SJSA1 (cell line): ENCODE results near the gene WWOX. TPM values are rescaled to one million over a fixed set of nuclear protein-coding genes. Genes with fewer than 3 reads are reported as not detected.

Experiments
- DNase-seq, 2 experiments: peaks; one replicate each; pipeline ENCODE4 v3.0.0-alpha.2; 2015 to 2020; ENCODE audit warnings: low spot score in 2 of 2, low read depth in 1 of 2
- H3K27ac ChIP-seq: fragments of 250-450 bp; sonication (Bioruptor Pico); 2 replicates; pipeline ENCODE4 v1.5.1; 2020; ENCODE audit warnings: mild to moderate bottlenecking, moderate library complexity
- H3K27me3 ChIP-seq: fragments of 250-450 bp; sonication (Bioruptor Pico); replicated peaks from 2 replicates; pipeline ENCODE4 v1.5.1; 2020; ENCODE audit warnings: mild to moderate bottlenecking, moderate library complexity
- H3K36me3 ChIP-seq: fragments of 250-450 bp; sonication (Bioruptor Pico); 2 replicates; pipeline ENCODE4 v1.5.1; 2020; ENCODE audit warnings: mild to moderate bottlenecking
- H3K4me1 ChIP-seq: fragments of 250-450 bp; sonication (Bioruptor Pico); replicated peaks from 2 replicates; pipeline ENCODE4 v1.6.1; 2021; ENCODE audit warnings: mild to moderate bottlenecking
- H3K4me3 ChIP-seq: fragments of 250-450 bp; sonication (Bioruptor Pico); 2 replicates; pipeline ENCODE4 v1.5.1; 2020; ENCODE audit warnings: mild to moderate bottlenecking
- H3K9me3 ChIP-seq: fragments of 250-450 bp; sonication (Bioruptor Pico); replicated peaks from 2 replicates; pipeline ENCODE4 v1.5.1; 2020; ENCODE audit warnings: mild to moderate bottlenecking
- total RNA-seq: library from RNA; depleted of rRNA; stranded (reverse); fragments of >200 nt; shearing (Covaris generic); gene quantifications from 2 replicates; pipeline ENCODE4 v1.2.3, GENCODE V29; 2014

WWOX gene
- total RNA-seq, 1 experiment from 2014 or later = 13.4 TPM

GRCh38 chr16:78915811-78916345 is 816.4 kb downstream of the WWOX start:
- no peak for DNase-seq

GRCh38 chr16:78916928-78917545 is 817.6 kb downstream of the WWOX start:
- Histone ChIP-seq H3K27ac (no peak overlapping the region), H3K27me3 (no peaks in the 10 kb centered on the region), H3K4me3 (no peak overlapping the region)

More at GRCh38 chr16:78915811-78916345, 816.4 kb downstream of the WWOX start:
- no peak overlapping the region for H3K4me3 ChIP-seq
- no peaks in the 10 kb centered on the region for H3K36me3 ChIP-seq
- no peak overlapping the region for H3K27ac ChIP-seq
- 0 out of 2 replicates have a peak, but pooled peaks cover 3% of the 10 kb centered on the region for H3K9me3 ChIP-seq
- no peaks in the 10 kb centered on the region for H3K27me3 ChIP-seq
- H3K4me1 ChIP-seq = no peaks in the 10 kb centered on the region

GRCh38 chr16:78918805-78919305 is 819.4 kb downstream of the WWOX start:
- no peak overlapping the region for H3K27ac ChIP-seq
- no peaks in the 10 kb centered on the region for H3K27me3 ChIP-seq
- DNase-seq = no peak
- no peaks in the 10 kb centered on the region for H3K4me1 ChIP-seq
- H3K36me3 ChIP-seq = no peaks in the 10 kb centered on the region
- no peak overlapping the region for H3K4me3 ChIP-seq
- H3K9me3 ChIP-seq = 0 out of 2 replicates have a peak, but pooled peaks cover 8% of the 10 kb centered on the region

More at GRCh38 chr16:78916928-78917545, 817.6 kb downstream of the WWOX start:
- DNase-seq = no peak
- Histone ChIP-seq H3K4me1 (no peaks in the 10 kb centered on the region), H3K36me3 (no peaks in the 10 kb centered on the region), H3K9me3 (0 out of 2 replicates have a peak, but pooled peaks cover 8% of the 10 kb centered on the region)

GRCh38 chr16:78919852-78920251 is 820.4 kb downstream of the WWOX start:
- Histone ChIP-seq H3K27me3 (no peaks in the 10 kb centered on the region), H3K27ac (no peak overlapping the region), H3K9me3 (0 out of 2 replicates have a peak, but pooled peaks cover 4% of the 10 kb centered on the region), H3K36me3 (no peaks in the 10 kb centered on the region), H3K4me1 (no peaks in the 10 kb centered on the region), H3K4me3 (no peak overlapping the region)
- no peak for DNase-seq

- Histone ChIP-seq H3K36me3 (no peaks in the 10 kb centered on the region), H3K27me3 (no peaks in the 10 kb centered on the region), H3K9me3 (0 out of 2 replicates have a peak, but pooled peaks cover 4% of the 10 kb centered on the region), H3K4me1 (no peaks in the 10 kb centered on the region), H3K4me3 (no peak overlapping the region), H3K27ac (no peak overlapping the region)
- DNase-seq = no peak
These were observed 821.2 kb downstream of the WWOX start for GRCh38 chr16:78920621-78921020.

- Histone ChIP-seq H3K36me3 (no peaks in the 10 kb centered on the region), H3K9me3 (peaks cover 7% of the 10 kb centered on the region; the same call in 1 of the 2 replicates), H3K4me1 (no peaks in the 10 kb centered on the region), H3K27ac (no peak overlapping the region), H3K4me3 (no peak overlapping the region), H3K27me3 (no peaks in the 10 kb centered on the region)
- DNase-seq = peak in 1 of 2 experiments; percentile 2
These were observed 825.8 kb downstream of the WWOX start for GRCh38 chr16:78925083-78925767.

- no peaks in the 10 kb centered on the region for H3K4me1 ChIP-seq
- H3K9me3 ChIP-seq = peaks cover 8% of the 10 kb centered on the region
These were observed 827.3 kb downstream of the WWOX start for GRCh38 chr16:78926723-78927210.

GRCh38 chr16:78927766-78928165 is 828.3 kb downstream of the WWOX start:
- Histone ChIP-seq H3K4me3 (no peak overlapping the region), H3K27me3 (no peaks in the 10 kb centered on the region), H3K36me3 (no peaks in the 10 kb centered on the region), H3K27ac (no peak overlapping the region), H3K9me3 (peaks cover 11% of the 10 kb centered on the region), H3K4me1 (no peaks in the 10 kb centered on the region)
- peak in 1 of 2 experiments; percentile 28 for DNase-seq

More at GRCh38 chr16:78926723-78927210, 827.3 kb downstream of the WWOX start:
- Histone ChIP-seq H3K36me3 (no peaks in the 10 kb centered on the region), H3K27me3 (no peaks in the 10 kb centered on the region), H3K27ac (no peak overlapping the region), H3K4me3 (no peak overlapping the region)
- DNase-seq = no peak

- H3K27ac ChIP-seq = no peak overlapping the region
- peaks cover 11% of the 10 kb centered on the region for H3K9me3 ChIP-seq
- H3K27me3 ChIP-seq = no peaks in the 10 kb centered on the region
- no peaks in the 10 kb centered on the region for H3K36me3 ChIP-seq
- H3K4me3 ChIP-seq = no peak overlapping the region
- DNase-seq = no peak
- H3K4me1 ChIP-seq = no peaks in the 10 kb centered on the region
These were observed 830.4 kb downstream of the WWOX start for GRCh38 chr16:78929841-78930240.

GRCh38 chr16:78930561-78930960 is 831.1 kb downstream of the WWOX start:
- no peak overlapping the region for H3K4me3 ChIP-seq
- H3K27me3 ChIP-seq = no peaks in the 10 kb centered on the region
- H3K27ac ChIP-seq = no peak overlapping the region
- no peaks in the 10 kb centered on the region for H3K4me1 ChIP-seq
- no peaks in the 10 kb centered on the region for H3K36me3 ChIP-seq
- DNase-seq = no peak
- peaks cover 11% of the 10 kb centered on the region for H3K9me3 ChIP-seq

GRCh38 chr16:78931267-78931666 is 831.8 kb downstream of the WWOX start:
- Histone ChIP-seq H3K27ac (no peak overlapping the region), H3K9me3 (peaks cover 11% of the 10 kb centered on the region), H3K36me3 (no peaks in the 10 kb centered on the region), H3K27me3 (no peaks in the 10 kb centered on the region), H3K4me1 (no peaks in the 10 kb centered on the region), H3K4me3 (no peak overlapping the region)
- DNase-seq = no peak

GRCh38 chr16:78931678-78932077 is 832.2 kb downstream of the WWOX start:
- Histone ChIP-seq H3K27ac (no peak overlapping the region), H3K4me1 (no peaks in the 10 kb centered on the region), H3K9me3 (peaks cover 9% of the 10 kb centered on the region), H3K27me3 (no peaks in the 10 kb centered on the region), H3K4me3 (no peak overlapping the region), H3K36me3 (no peaks in the 10 kb centered on the region)
- DNase-seq = no peak

- Histone ChIP-seq H3K27me3 (no peaks in the 10 kb centered on the region), H3K27ac (no peak overlapping the region), H3K4me3 (no peak overlapping the region), H3K9me3 (peaks cover 8% of the 10 kb centered on the region; the same call in 1 of the 2 replicates), H3K4me1 (no peaks in the 10 kb centered on the region), H3K36me3 (no peaks in the 10 kb centered on the region)
- no peak for DNase-seq
These were observed 833.0 kb downstream of the WWOX start for GRCh38 chr16:78932355-78932943.
